Mesenchymal stem cell (in vitro differentiated cells and primary cell): ENCODE measurements around the gene MFAP5.
"Not testable (repeated sequence)": the region's sequence is repeated elsewhere in the genome, so short reads cannot be mapped to it uniquely, and the experiment has no call there.

Experiments used
- DNase-seq: peaks from one replicate; pipeline ENCODE4 v3.0.0-alpha.2; 2013
- H2AFZ ChIP-seq: one replicate; pipeline ENCODE4 v1.6.1; 2013; ENCODE audit warnings: low read depth, mild to moderate bottlenecking, control low read depth, inconsistent platforms, low read length, moderate library complexity
- H2AK5ac ChIP-seq: 2 replicates; pipeline ENCODE4 v1.6.1; 2013; ENCODE audit warnings: low read length, moderate library complexity, mild to moderate bottlenecking, inconsistent platforms; ENCODE audit not compliant: severe bottlenecking
- H2BK120ac ChIP-seq: one replicate; pipeline ENCODE4 v1.6.1; 2013; ENCODE audit warnings: low read depth, mild to moderate bottlenecking, inconsistent platforms, low read length, moderate library complexity
- H2BK12ac ChIP-seq, 2 experiments: one replicate each; pipeline ENCODE4 v1.6.1; 2013; ENCODE audit warnings: inconsistent platforms in 2 of 2, low read length in 2 of 2, mild to moderate bottlenecking in 2 of 2, moderate library complexity in 2 of 2, control low read depth in 1 of 2
- H2BK15ac ChIP-seq: one replicate; pipeline ENCODE4 v1.6.1; 2013; ENCODE audit warnings: mild to moderate bottlenecking, low read depth, inconsistent platforms; ENCODE audit not compliant: poor library complexity, severe bottlenecking
- H2BK5ac ChIP-seq: 2 replicates; pipeline ENCODE4 v1.6.1; 2013; ENCODE audit warnings: low read depth, mild to moderate bottlenecking, low read length, control low read depth, inconsistent platforms; ENCODE audit not compliant: poor library complexity, severe bottlenecking
- H3K14ac ChIP-seq, 2 experiments: one replicate each; pipeline ENCODE4 v1.6.1; 2013; ENCODE audit warnings: inconsistent platforms in 2 of 2, low read length in 2 of 2, control low read depth in 1 of 2, mild to moderate bottlenecking in 1 of 2, moderate library complexity in 1 of 2
- H3K18ac ChIP-seq, 2 experiments: one replicate each; pipeline ENCODE4 v1.6.1; 2013; ENCODE audit warnings: inconsistent platforms in 2 of 2, low read length in 2 of 2, control low read depth in 1 of 2, low read depth in 1 of 2, mild to moderate bottlenecking in 1 of 2
- H3K23ac ChIP-seq, 2 experiments: one replicate each; pipeline ENCODE4 v1.6.1; 2013; ENCODE audit warnings: inconsistent platforms in 2 of 2, low read length in 2 of 2, mild to moderate bottlenecking in 2 of 2, moderate library complexity in 2 of 2, control low read depth in 1 of 2
- H3K27ac ChIP-seq: 2 replicates; pipeline ENCODE4 v1.5.1; 2013; ENCODE audit warnings: mild to moderate bottlenecking, moderate library complexity, low read length, control low read depth, inconsistent platforms; ENCODE audit not compliant: poor library complexity, severe bottlenecking
- H3K27me3 ChIP-seq, 2 experiments: 2 replicates each; pipeline versions ENCODE4 v1.6.1 to v1.7.0; 2013; ENCODE audit warnings: low read length in 2 of 2, mild to moderate bottlenecking in 2 of 2, moderate library complexity in 2 of 2, control low read depth in 1 of 2, inconsistent platforms in 1 of 2; ENCODE audit not compliant: control insufficient read depth in 1 of 2, insufficient read depth in 1 of 2
- H3K36me3 ChIP-seq, 2 experiments: 2 replicates each; pipeline versions ENCODE4 v1.6.1 to v1.7.0; 2013; ENCODE audit warnings: low read length in 2 of 2, control low read depth in 1 of 2, inconsistent platforms in 1 of 2, low read depth in 1 of 2, mild to moderate bottlenecking in 1 of 2; ENCODE audit not compliant: insufficient read depth in 2 of 2, control insufficient read depth in 1 of 2
- H3K4ac ChIP-seq, 2 experiments: one replicate each; pipeline ENCODE4 v1.6.1; 2013; ENCODE audit warnings: inconsistent platforms in 2 of 2, low read length in 2 of 2, mild to moderate bottlenecking in 2 of 2, moderate library complexity in 2 of 2, control low read depth in 1 of 2, low read depth in 1 of 2
- H3K4me1 ChIP-seq: 2 replicates; pipeline ENCODE4 v1.6.1; 2013; ENCODE audit warnings: low read depth, low read length, control low read depth; ENCODE audit not compliant: control insufficient read depth, insufficient read depth
- H3K4me2 ChIP-seq: 2 replicates; pipeline ENCODE4 v1.6.1; 2013; ENCODE audit warnings: low read length, mild to moderate bottlenecking, inconsistent platforms; ENCODE audit not compliant: poor library complexity, severe bottlenecking
- H3K4me3 ChIP-seq, 2 experiments: 2 replicates each; pipeline versions ENCODE4 v1.5.1 to v1.7.0; 2013; ENCODE audit warnings: low read length in 2 of 2, mild to moderate bottlenecking in 2 of 2, control low read depth in 1 of 2, low read depth in 1 of 2; ENCODE audit not compliant: insufficient read depth in 1 of 2
- H3K79me1 ChIP-seq: replicated peaks from 2 replicates; pipeline ENCODE4 v1.6.1; 2013; ENCODE audit warnings: mild to moderate bottlenecking, control low read depth, low read length, inconsistent platforms; ENCODE audit not compliant: poor library complexity, severe bottlenecking
- H3K9ac ChIP-seq: 2 replicates; pipeline ENCODE4 v1.7.0; 2013; ENCODE audit warnings: mild to moderate bottlenecking, low read length, moderate library complexity
- H3K9me3 ChIP-seq: 2 replicates; pipeline ENCODE4 v1.7.0; 2013; ENCODE audit warnings: mild to moderate bottlenecking, low read length; ENCODE audit not compliant: control insufficient read depth
- H4K8ac ChIP-seq: one replicate; pipeline ENCODE4 v1.6.1; 2013; ENCODE audit warnings: inconsistent platforms, mild to moderate bottlenecking, low read length, moderate library complexity
- H4K91ac ChIP-seq: one replicate; pipeline ENCODE4 v1.6.1; 2013; ENCODE audit warnings: mild to moderate bottlenecking, low read length, inconsistent platforms
- WGBS: methylation state at CpG from one replicate; pipeline ENCODE4 v1.1.7; 2013; ENCODE audit warnings: mixed read lengths; 5-methylcytosine and 5-hydroxymethylcytosine counted together

Gene MFAP5

DNA sequence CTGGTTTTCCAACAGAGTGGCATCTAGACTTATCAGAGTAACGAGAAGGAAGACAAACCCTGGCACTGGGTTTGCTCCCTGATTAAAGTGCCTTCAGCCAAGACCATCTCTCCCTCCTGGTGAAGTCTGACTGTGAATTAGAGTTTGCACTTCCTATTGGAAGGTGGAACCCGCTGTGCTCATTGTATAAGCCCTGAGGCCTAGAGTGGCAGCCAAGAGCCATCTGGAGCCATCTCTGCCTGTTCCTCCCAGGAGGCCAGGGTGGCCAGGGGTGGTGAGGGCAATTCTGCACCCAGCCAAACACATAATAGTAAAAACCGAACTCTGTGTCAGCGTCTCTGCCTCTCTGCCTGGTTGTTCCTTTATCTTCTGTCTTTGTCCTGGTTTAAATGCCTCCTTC is 25.0 kb downstream of the MFAP5 start:
- 95% methylated on average over 4 of the region's 4 CpGs for WGBS

DNA sequence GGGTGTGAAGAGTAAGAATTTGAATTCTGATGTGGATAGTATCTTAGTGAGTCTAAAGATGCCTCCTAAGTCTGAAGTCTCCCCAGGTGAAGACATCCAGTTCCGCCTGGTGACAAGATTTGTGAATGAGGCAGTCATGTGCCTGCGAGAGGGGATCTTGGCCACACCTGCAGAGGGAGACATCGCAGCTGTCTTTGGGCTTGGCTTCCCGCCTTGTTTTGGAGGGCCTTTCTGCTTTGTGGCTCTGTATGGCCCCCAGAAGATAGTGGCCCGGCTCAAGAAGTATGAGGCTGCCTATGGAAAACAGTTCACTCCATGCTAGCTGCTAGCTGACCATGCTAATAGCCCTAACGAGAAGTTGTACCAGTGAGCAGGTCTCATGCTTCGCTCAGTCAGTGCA is 25.4 kb downstream of the MFAP5 start:
- Histone ChIP-seq H3K27me3 (no peaks in the 10 kb centered on the region), H3K9ac (no peak overlapping the region), H4K91ac (no peak overlapping the region), H3K4me1 (no peaks in the 10 kb centered on the region), H2AK5ac (no peak overlapping the region), H3K79me1 (no peaks in the 10 kb centered on the region), H2AFZ (no peak overlapping the region), H3K18ac (no peak overlapping the region), H3K27ac (no peak overlapping the region), H3K36me3 (peaks cover 0 to 9% of the 10 kb centered on the region in 2 experiments), H3K4ac (no peak overlapping the region), H3K4me3 (no peak overlapping the region), H2BK12ac (no peak overlapping the region), H3K9me3 (no peaks in the 10 kb centered on the region), H3K4me2 (no peak overlapping the region), H3K14ac (no peak overlapping the region), H2BK15ac (no peak overlapping the region), H2BK120ac (no peak overlapping the region), H3K23ac (no peak overlapping the region), H2BK5ac (no peak overlapping the region), H4K8ac (no peak overlapping the region)
- WGBS: 98% methylated on average over 7 of the region's 7 CpGs
- DNase-seq: no peak

More for the DNA sequence above, 25.0 kb downstream of the MFAP5 start:
- Histone ChIP-seq H2BK15ac (no peak overlapping the region), H4K91ac (no peak overlapping the region), H3K4me2 (no peak overlapping the region), H3K9me3 (no peaks in the 10 kb centered on the region), H3K36me3 (peaks cover 0 to 13% of the 10 kb centered on the region in 2 experiments), H3K4ac (no peak overlapping the region), H3K14ac (no peak overlapping the region), H4K8ac (no peak overlapping the region), H2AK5ac (no peak overlapping the region), H2AFZ (no peak overlapping the region), H2BK12ac (no peak overlapping the region), H3K23ac (no peak overlapping the region), H2BK120ac (no peak overlapping the region), H3K27me3 (no peaks in the 10 kb centered on the region), H3K4me1 (no peaks in the 10 kb centered on the region), H3K79me1 (no peaks in the 10 kb centered on the region), H3K27ac (no peak overlapping the region), H3K18ac (no peak overlapping the region), H2BK5ac (no peak overlapping the region), H3K4me3 (no peak overlapping the region), H3K9ac (no peak overlapping the region)
- DNase-seq: no peak

DNA sequence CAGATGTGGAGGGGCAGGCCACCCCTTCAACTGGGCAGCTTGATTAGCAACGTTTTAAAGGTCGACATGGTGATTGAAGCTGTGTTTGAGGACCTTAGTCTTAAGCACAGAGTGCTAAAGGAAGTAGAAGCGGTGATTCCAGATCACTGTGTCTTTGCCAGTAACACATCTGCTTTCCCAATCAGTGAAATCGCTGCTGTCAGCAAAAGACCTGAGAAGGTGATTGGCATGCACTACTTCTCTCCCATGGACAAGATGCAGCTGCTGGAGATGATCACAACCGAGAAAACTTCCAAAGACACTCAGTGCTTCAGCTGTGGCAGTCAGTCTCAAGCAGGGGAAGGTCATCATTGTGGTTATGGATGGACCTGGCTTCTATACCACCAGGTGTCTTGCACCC is 26.0 kb downstream of the MFAP5 start:
- H2BK120ac ChIP-seq: no peak overlapping the region
- no peak overlapping the region for H3K18ac ChIP-seq
- no peak overlapping the region for H2BK15ac ChIP-seq
- no peak overlapping the region for H3K9ac ChIP-seq
- H4K91ac ChIP-seq: no peak overlapping the region
- H2BK12ac ChIP-seq: no peak overlapping the region
- H3K27ac ChIP-seq: no peak overlapping the region
- H3K79me1 ChIP-seq: no peaks in the 10 kb centered on the region
- H3K4ac ChIP-seq: no peak overlapping the region
- peaks cover 0 to 9% of the 10 kb centered on the region in 2 experiments for H3K36me3 ChIP-seq
- H3K4me3 ChIP-seq: no peak overlapping the region
- H3K4me2 ChIP-seq: no peak overlapping the region
- no peak overlapping the region for H2BK5ac ChIP-seq
- DNase-seq: no peak
- no peaks in the 10 kb centered on the region for H3K9me3 ChIP-seq
- no peak overlapping the region for H3K14ac ChIP-seq
- H2AK5ac ChIP-seq: no peak overlapping the region
- H3K23ac ChIP-seq: no peak overlapping the region
- no peak overlapping the region for H4K8ac ChIP-seq
- no peak overlapping the region for H2AFZ ChIP-seq
- no peaks in the 10 kb centered on the region for H3K27me3 ChIP-seq
- no peaks in the 10 kb centered on the region for H3K4me1 ChIP-seq
- WGBS: 66% methylated on average over 5 of the region's 5 CpGs

DNA sequence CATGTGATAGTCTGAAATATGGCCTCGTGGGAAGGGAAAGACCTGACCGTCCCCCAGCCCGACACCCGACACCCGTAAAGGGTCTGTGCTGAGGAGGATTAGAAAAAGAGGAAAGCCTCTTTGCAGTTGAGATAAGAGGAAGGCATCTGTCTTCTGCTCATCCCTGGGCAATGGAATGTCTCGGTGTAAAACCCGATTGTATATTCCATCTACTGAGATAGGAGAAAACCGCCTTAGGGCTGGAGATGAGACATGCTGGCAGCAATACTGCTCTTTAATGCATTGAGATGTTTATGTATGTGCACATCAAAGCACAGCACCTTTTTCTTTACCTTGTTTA is 26.6 kb downstream of the MFAP5 start:
- H3K23ac ChIP-seq, H2AK5ac ChIP-seq, H3K18ac ChIP-seq, H3K79me1 ChIP-seq, H3K9ac ChIP-seq, H2BK15ac ChIP-seq, DNase-seq, H2BK12ac ChIP-seq, H3K4me2 ChIP-seq, H2AFZ ChIP-seq, H3K4me1 ChIP-seq, H2BK120ac ChIP-seq, H4K8ac ChIP-seq, H3K4ac ChIP-seq, H3K27ac ChIP-seq, H3K9me3 ChIP-seq, H3K36me3 ChIP-seq, H4K91ac ChIP-seq, H2BK5ac ChIP-seq, H3K27me3 ChIP-seq, H3K14ac ChIP-seq, H3K4me3 ChIP-seq: not testable (repeated sequence)
- WGBS: 9% methylated on average over 8 of the region's 8 CpGs
